CD14-positive monocyte (primary cell): ENCODE data around the gene ATF7IP2. TPM values are rescaled to one million over a fixed set of nuclear protein-coding genes. Genes with fewer than 3 reads are reported as not detected.
"Not testable (repeated sequence)": the region's sequence is repeated elsewhere in the genome, so short reads cannot be mapped to it uniquely, and the experiment has no call there.

Experiments
- DNase-seq, 3 donors: peaks; one replicate each; pipeline ENCODE4 v3.0.0-alpha.2; 2011 to 2022
- H2AFZ ChIP-seq: 2 replicates; pipeline ENCODE4 v1.6.0; 2012; ENCODE audit warnings: mild to moderate bottlenecking, low read depth, low read length, inconsistent platforms; ENCODE audit not compliant: insufficient read depth, poor library complexity, severe bottlenecking
- H3K27ac ChIP-seq, 2 donors: 1 replicate in 1 of 2; 2 replicates in 1 of 2; pipeline ENCODE4 v1.5.1; 2012 to 2013; ENCODE audit warnings: low read length in 2 of 2, control low read depth in 1 of 2, inconsistent platforms in 1 of 2, low read depth in 1 of 2, mild to moderate bottlenecking in 1 of 2
- H3K27me3 ChIP-seq, 2 donors: one replicate each; pipeline versions ENCODE4 v1.6.0 to v1.6.1; 2011 to 2013; ENCODE audit warnings: low read length in 2 of 2; ENCODE audit not compliant: control insufficient read depth in 2 of 2, insufficient read depth in 2 of 2
- H3K36me3 ChIP-seq, 2 donors: replicated peaks in 1 of 2; 1 replicate in 1 of 2; 2 replicates in 1 of 2; pipeline versions ENCODE4 v1.5.1 to v1.6.1; 2012 to 2013; ENCODE audit warnings: low read length in 2 of 2, control low read depth in 1 of 2, inconsistent platforms in 1 of 2, mild to moderate bottlenecking in 1 of 2; ENCODE audit not compliant: insufficient read depth in 2 of 2, control insufficient read depth in 1 of 2
- H3K4me1 ChIP-seq, 2 donors: 1 replicate in 1 of 2; 2 replicates in 1 of 2; pipeline versions ENCODE4 v1.5.1 to v1.6.1; 2012 to 2013; ENCODE audit warnings: low read length in 2 of 2, control low read depth in 1 of 2, inconsistent platforms in 1 of 2, mild to moderate bottlenecking in 1 of 2, moderate library complexity in 1 of 2; ENCODE audit not compliant: insufficient read depth in 2 of 2, control insufficient read depth in 1 of 2
- H3K4me2 ChIP-seq: replicated peaks from 2 replicates; pipeline ENCODE3; 2012; ENCODE audit warnings: low read length, moderate library complexity, mild to moderate bottlenecking; ENCODE audit not compliant: poor library complexity, severe bottlenecking; ENCODE audit errors: extremely low read depth
- H3K4me3 ChIP-seq, 3 experiments: fragments of 200-600 bp in 1 of 3; sonication (generic) in 1 of 3; replicated peaks in 1 of 3; 1 replicate in 2 of 3; 2 replicates in 1 of 3; pipeline ENCODE4 v1.5.1; 2011 to 2013; ENCODE audit warnings: low read length in 3 of 3, mild to moderate bottlenecking in 3 of 3, control low read depth in 2 of 3, low read depth in 2 of 3, inconsistent platforms in 1 of 3, moderate library complexity in 1 of 3
- H3K79me2 ChIP-seq: 2 replicates; pipeline ENCODE4 v1.6.0; 2012; ENCODE audit warnings: mild to moderate bottlenecking, control low read depth, inconsistent platforms, low read length, moderate library complexity; ENCODE audit not compliant: insufficient read depth
- H3K9ac ChIP-seq: 2 replicates; pipeline ENCODE4 v1.6.0; 2017; ENCODE audit warnings: low read length, mild to moderate bottlenecking; ENCODE audit not compliant: insufficient read depth, poor library complexity, severe bottlenecking
- H3K9me3 ChIP-seq, 2 donors: replicated peaks in 1 of 2; 1 replicate in 1 of 2; 2 replicates in 1 of 2; pipeline versions ENCODE4 v1.5.1 to v1.6.1; 2012 to 2013; ENCODE audit warnings: low read length in 2 of 2, control low read depth in 1 of 2; ENCODE audit not compliant: control insufficient read depth in 1 of 2, insufficient read depth in 1 of 2
- H4K20me1 ChIP-seq: 2 replicates; pipeline ENCODE4 v1.6.0; 2012; ENCODE audit warnings: mild to moderate bottlenecking, low read length, control low read depth, moderate library complexity; ENCODE audit not compliant: insufficient read depth
- H3K27ac Mint-ChIP-seq, 7 donors: one replicate each; pipeline ENCODE4 v1.8.0; 2020; ENCODE audit warnings: mild to moderate bottlenecking in 7 of 7, mixed read lengths in 7 of 7, moderate library complexity in 6 of 7, inconsistent platforms in 2 of 7
- H3K27me3 Mint-ChIP-seq, 3 donors: one replicate each; pipeline ENCODE4 v1.8.0; 2021 to 2022; ENCODE audit warnings: low read depth in 3 of 3, mild to moderate bottlenecking in 3 of 3, mixed read lengths in 3 of 3, moderate library complexity in 3 of 3, inconsistent platforms in 1 of 3
- H3K36me3 Mint-ChIP-seq, 2 donors: one replicate each; pipeline ENCODE4 v1.8.0; 2020; ENCODE audit warnings: mixed read lengths in 2 of 2, inconsistent platforms in 1 of 2, mild to moderate bottlenecking in 1 of 2
- H3K4me1 Mint-ChIP-seq: one replicate; pipeline ENCODE4 v1.8.0; 2020; ENCODE audit warnings: mild to moderate bottlenecking, mixed read lengths
- H3K4me3 Mint-ChIP-seq, 2 donors: one replicate each; pipeline ENCODE4 v1.8.0; 2020; ENCODE audit warnings: mild to moderate bottlenecking in 2 of 2, mixed read lengths in 2 of 2, moderate library complexity in 1 of 2
- H3K9me3 Mint-ChIP-seq, 7 donors: one replicate each; pipeline ENCODE4 v1.8.0; 2020 to 2022; ENCODE audit warnings: mixed read lengths in 7 of 7, mild to moderate bottlenecking in 6 of 7, moderate library complexity in 6 of 7, inconsistent platforms in 2 of 7
- WGBS: methylation state at CpG from one replicate; pipeline ENCODE4 v1.1.5; 2013; ENCODE audit warnings: missing lambda C conversion rate; ENCODE audit not compliant: insufficient coverage; 5-methylcytosine and 5-hydroxymethylcytosine counted together
- intact Hi-C, 2 donors: fragments of 100-400 bp; cut with micrococcal nuclease; formaldehyde crosslinking; loops; one replicate each; pipeline versions ENCODE4 v1.15.0 to v1.15.1; 2023
- polyA plus RNA-seq, 3 donors: library from polyadenylated mRNA; depleted of rRNA in 1 of 3; unstranded in 2 of 3; stranded (reverse) in 1 of 3; fragments of 300-500 nt in 2 of 3; fragments of >200 nt in 1 of 3; fragmentation: Illumina TruSeq in 2 of 3; gene quantifications; 1 replicate in 2 of 3; 2 replicates in 1 of 3; pipeline ENCODE4 v1.2.3, GENCODE V29; 2012 to 2021
- TF ChIP-seq, protein P1 (sequence below): fragments of 200-600 bp; IDR thresholded peaks from one replicate; pipeline ENCODE4 v1.8.0; 2022; ENCODE audit warnings: antibody characterized with exemption, mild to moderate bottlenecking

The ATF7IP2 gene
- polyA plus RNA-seq, 3 donors: 8.7 to 36.4 (median 11.9) TPM

GRCh38 chr16:10441726-10442125 is 55.9 kb downstream of the ATF7IP2 start:
- Histone ChIP-seq H3K27me3 (no peaks in the 10 kb centered on the region), H3K79me2 (no peaks in the 10 kb centered on the region), H3K9ac (no peak overlapping the region), H3K27ac (no peak overlapping the region), H4K20me1 (no peaks in the 10 kb centered on the region), H3K4me1 (no peaks in the 10 kb centered on the region), H3K9me3 (peaks cover 29 to 63% of the 10 kb centered on the region in 2 donors), H3K4me3 (no peak overlapping the region), H2AFZ (no peak overlapping the region), H3K36me3 (peaks cover 10 to 77% of the 10 kb centered on the region in 2 donors), H3K4me2 (no peak overlapping the region)
- Mint-ChIP-seq H3K27ac (no peak overlapping the region), H3K4me3 (no peak overlapping the region), H3K27me3 (peaks cover 0 to 3% (median 0%) of the 10 kb centered on the region in 3 donors), H3K9me3 (peaks cover 26 to 66% (median 61%) of the 10 kb centered on the region in 7 donors), H3K4me1 (no peaks in the 10 kb centered on the region), H3K36me3 (peaks cover 57 to 67% of the 10 kb centered on the region in 2 donors)
- WGBS: no CpG with 5 or more reads among the region's 3 CpGs
- TF ChIP-seq, protein P1, sequence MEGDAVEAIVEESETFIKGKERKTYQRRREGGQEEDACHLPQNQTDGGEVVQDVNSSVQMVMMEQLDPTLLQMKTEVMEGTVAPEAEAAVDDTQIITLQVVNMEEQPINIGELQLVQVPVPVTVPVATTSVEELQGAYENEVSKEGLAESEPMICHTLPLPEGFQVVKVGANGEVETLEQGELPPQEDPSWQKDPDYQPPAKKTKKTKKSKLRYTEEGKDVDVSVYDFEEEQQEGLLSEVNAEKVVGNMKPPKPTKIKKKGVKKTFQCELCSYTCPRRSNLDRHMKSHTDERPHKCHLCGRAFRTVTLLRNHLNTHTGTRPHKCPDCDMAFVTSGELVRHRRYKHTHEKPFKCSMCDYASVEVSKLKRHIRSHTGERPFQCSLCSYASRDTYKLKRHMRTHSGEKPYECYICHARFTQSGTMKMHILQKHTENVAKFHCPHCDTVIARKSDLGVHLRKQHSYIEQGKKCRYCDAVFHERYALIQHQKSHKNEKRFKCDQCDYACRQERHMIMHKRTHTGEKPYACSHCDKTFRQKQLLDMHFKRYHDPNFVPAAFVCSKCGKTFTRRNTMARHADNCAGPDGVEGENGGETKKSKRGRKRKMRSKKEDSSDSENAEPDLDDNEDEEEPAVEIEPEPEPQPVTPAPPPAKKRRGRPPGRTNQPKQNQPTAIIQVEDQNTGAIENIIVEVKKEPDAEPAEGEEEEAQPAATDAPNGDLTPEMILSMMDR: no peak
- intact Hi-C loops: no loop called here
- DNase-seq: no peak

- WGBS: 100% methylated on average over 4 of the region's 9 CpGs
- Histone ChIP-seq H3K36me3 (peaks cover 5 to 78% of the 10 kb centered on the region in 2 donors), H3K27me3 (no peaks in the 10 kb centered on the region), H3K4me2 (no peak overlapping the region), H3K9ac (no peak overlapping the region), H3K79me2 (no peaks in the 10 kb centered on the region), H3K27ac (no peak overlapping the region), H4K20me1 (no peaks in the 10 kb centered on the region), H3K9me3 (peaks cover 42 to 58% of the 10 kb centered on the region in 2 donors), H2AFZ (no peak overlapping the region), H3K4me3 (peak overlapping the region in 1 of 3 experiments; percentile 7), H3K4me1 (no peaks in the 10 kb centered on the region)
- no peaks in the 10 kb centered on the region for H3K4me1 Mint-ChIP-seq
- DNase-seq: no peak
- H3K27ac Mint-ChIP-seq: no peak overlapping the region
- no peak overlapping the region for H3K4me3 Mint-ChIP-seq
- intact Hi-C loops: no loop called here
- H3K36me3 Mint-ChIP-seq: peaks cover 78 to 86% of the 10 kb centered on the region in 2 donors
- TF ChIP-seq, protein P1: no peak
- no peaks in the 10 kb centered on the region for H3K27me3 Mint-ChIP-seq
- peaks cover 53 to 82% (median 64%) of the 10 kb centered on the region in 7 donors for H3K9me3 Mint-ChIP-seq
Observed at GRCh38 chr16:10447289-10447688, 61.4 kb downstream of the ATF7IP2 start.

- WGBS: 100% methylated on average over 7 of the region's 13 CpGs
- H3K79me2 ChIP-seq, H2AFZ ChIP-seq, H3K27ac Mint-ChIP-seq, H3K4me3 Mint-ChIP-seq, DNase-seq, H3K27me3 ChIP-seq, H3K27me3 Mint-ChIP-seq, H3K27ac ChIP-seq, H3K4me2 ChIP-seq, H3K4me1 Mint-ChIP-seq, H4K20me1 ChIP-seq, H3K4me3 ChIP-seq, H3K9ac ChIP-seq, intact Hi-C loops, H3K4me1 ChIP-seq: not testable (repeated sequence)
- H3K9me3 Mint-ChIP-seq: peaks cover 23 to 53% (median 37%) of the 10 kb centered on the region in 7 donors
- Histone ChIP-seq H3K9me3 (peaks cover 9 to 19% of the 10 kb centered on the region in 2 donors), H3K36me3 (peaks cover 3 to 35% of the 10 kb centered on the region in 2 donors)
- H3K36me3 Mint-ChIP-seq: peaks cover 46 to 72% of the 10 kb centered on the region in 2 donors
Observed at GRCh38 chr16:10452208-10453158, 66.6 kb downstream of the ATF7IP2 start.
